ENCODE results near the gene PCDHA8.
"Not testable (repeated sequence)": the region's sequence is repeated elsewhere in the genome, so short reads cannot be mapped to it uniquely, and the experiment has no call there.

The PCDHA8 gene

GRCh38 chr5:140821375-140822280, 19.4 kb upstream of the PCDHA8 start, which contains the start of gene PCDHA5:
Gene PCDHA5 (plus strand): TSS chr5:140821613.
- TF ChIP-seq CTCF (IDR thresholded peaks at IDR 0.05; ENCODE audit: control extremely low read depth, extremely low read depth, low read depth, missing control alignments): no peak
- DNase-seq (ENCODE audit: extremely low spot score): no peak
- POLR2A ChIA-PET: no interaction called here
- CTCF ChIA-PET: no interaction called here

GRCh38 chr5:140822281-140822629, 18.7 kb upstream of the PCDHA8 start:
- ChIA-PET CTCF (no interaction called here), POLR2A (no interaction called here)
- DNase-seq (ENCODE audit: extremely low spot score): no peak
- no peak for TF ChIP-seq CTCF (IDR thresholded peaks at IDR 0.05; ENCODE audit: control extremely low read depth, extremely low read depth, low read depth, missing control alignments)

GRCh38 chr5:140822969-140823368, 18.0 kb upstream of the PCDHA8 start:
- CTCF ChIA-PET; DNase-seq (ENCODE audit: extremely low spot score); POLR2A ChIA-PET: not testable (repeated sequence)

GRCh38 chr5:140823475-140823874, 17.5 kb upstream of the PCDHA8 start:
- ChIA-PET CTCF (no interaction called here), POLR2A (no interaction called here)
- no peak for DNase-seq (ENCODE audit: extremely low spot score)
- TF ChIP-seq CTCF (IDR thresholded peaks at IDR 0.05; ENCODE audit: control extremely low read depth, extremely low read depth, low read depth, missing control alignments): no peak

- ChIA-PET POLR2A (no interaction called here), CTCF (interaction anchor here (1.2 kb wide), 1 partner anchor 11 kb away, joined by 4 read pairs; no protein-coding TSS in a partner anchor)
- no peak for DNase-seq (ENCODE audit: extremely low spot score)
- no peak for TF ChIP-seq CTCF (IDR thresholded peaks at IDR 0.05; ENCODE audit: control extremely low read depth, extremely low read depth, low read depth, missing control alignments)
Measured at GRCh38 chr5:140827704-140828361, 13.2 kb upstream of the PCDHA8 start, which contains the start of gene PCDHA6. Gene PCDHA6 (plus strand): TSS chr5:140827960. CDS start chr5:140828092, 132 bp downstream.

GRCh38 chr5:140828362-140828737, 12.6 kb upstream of the PCDHA8 start:
- no peak for TF ChIP-seq CTCF (IDR thresholded peaks at IDR 0.05; ENCODE audit: control extremely low read depth, extremely low read depth, low read depth, missing control alignments)
- no peak for DNase-seq (ENCODE audit: extremely low spot score)
- CTCF ChIA-PET: no interaction called here
- POLR2A ChIA-PET: no interaction called here

GRCh38 chr5:140829511-140830501, 11.2 kb upstream of the PCDHA8 start:
- CTCF ChIA-PET; POLR2A ChIA-PET; DNase-seq (ENCODE audit: extremely low spot score): not testable (repeated sequence)
